GM06990 (cell line): ENCODE data around the gene FAM107A.

Experiments
- DNase-seq: peaks from one replicate; pipeline ENCODE4 v3.0.0-alpha.2; 2011; ENCODE audit not compliant: insufficient read length; ENCODE audit errors: extremely low read depth
- H3K27me3 ChIP-seq: replicated peaks from 2 replicates; pipeline ENCODE4 v1.6.0; 2011; ENCODE audit warnings: low read length; ENCODE audit not compliant: control insufficient read depth, insufficient read depth
- H3K36me3 ChIP-seq: 2 replicates; pipeline ENCODE4 v1.5.1; 2011; ENCODE audit warnings: low read length; ENCODE audit not compliant: control insufficient read depth, insufficient read depth
- H3K4me3 ChIP-seq: replicated peaks from 2 replicates; pipeline ENCODE4 v1.5.1; 2011; ENCODE audit warnings: low read depth, mild to moderate bottlenecking, control low read depth, low read length
- CTCF ChIP-seq: IDR thresholded peaks from 2 replicates; pipeline ENCODE4 v1.5.1; 2011; ENCODE audit warnings: low read length, control low read depth, mild to moderate bottlenecking, inconsistent platforms; ENCODE audit not compliant: insufficient read depth, poor library complexity, severe bottlenecking

The FAM107A gene

GRCh38 chr3:58521917-58522631 lies 55.1 kb downstream of the FAM107A start:
- DNase-seq = no peak

GRCh38 chr3:58521336-58521670 lies 55.9 kb downstream of the FAM107A start:
- Histone ChIP-seq H3K4me3 (no peak overlapping the region), H3K36me3 (no peaks in the 10 kb centered on the region), H3K27me3 (no peaks in the 10 kb centered on the region; the same call in 1 of the 2 replicates)
- no peak for DNase-seq
- no peak for TF ChIP-seq CTCF

More at GRCh38 chr3:58521917-58522631, 55.1 kb downstream of the FAM107A start:
- no peaks in the 10 kb centered on the region; the same call in 1 of the 2 replicates for H3K27me3 ChIP-seq
- H3K4me3 ChIP-seq = no peak overlapping the region
- TF ChIP-seq CTCF = no peak
- no peaks in the 10 kb centered on the region for H3K36me3 ChIP-seq

- no peaks in the 10 kb centered on the region for H3K27me3 ChIP-seq
- TF ChIP-seq CTCF = no peak
- no peak overlapping the region for H3K4me3 ChIP-seq
- H3K36me3 ChIP-seq = no peaks in the 10 kb centered on the region
- DNase-seq = no peak
Observed at GRCh38 chr3:58520403-58521335, 56.5 kb downstream of the FAM107A start.

- Histone ChIP-seq H3K4me3 (no peak overlapping the region), H3K27me3 (no peaks in the 10 kb centered on the region), H3K36me3 (no peaks in the 10 kb centered on the region)
- TF ChIP-seq CTCF = no peak
- no peak for DNase-seq
Observed at GRCh38 chr3:58519668-58520402, 57.4 kb downstream of the FAM107A start.

- no peak for TF ChIP-seq CTCF
- H3K27me3 ChIP-seq = no peaks in the 10 kb centered on the region
- no peak overlapping the region for H3K4me3 ChIP-seq
- no peaks in the 10 kb centered on the region for H3K36me3 ChIP-seq
- no peak for DNase-seq
Observed at GRCh38 chr3:58518291-58518789, 58.9 kb downstream of the FAM107A start.
